ENCODE measurements around the gene NUPR1. TPM values are rescaled to one million over a fixed set of nuclear protein-coding genes. Genes with fewer than 3 reads are reported as not detected.
"Not testable (repeated sequence)": the region's sequence is repeated elsewhere in the genome, so short reads cannot be mapped to it uniquely, and the experiment has no call there.

NUPR1 gene
- polyA plus RNA-seq, 1 donor from 2014 or later, result not detected

DNA sequence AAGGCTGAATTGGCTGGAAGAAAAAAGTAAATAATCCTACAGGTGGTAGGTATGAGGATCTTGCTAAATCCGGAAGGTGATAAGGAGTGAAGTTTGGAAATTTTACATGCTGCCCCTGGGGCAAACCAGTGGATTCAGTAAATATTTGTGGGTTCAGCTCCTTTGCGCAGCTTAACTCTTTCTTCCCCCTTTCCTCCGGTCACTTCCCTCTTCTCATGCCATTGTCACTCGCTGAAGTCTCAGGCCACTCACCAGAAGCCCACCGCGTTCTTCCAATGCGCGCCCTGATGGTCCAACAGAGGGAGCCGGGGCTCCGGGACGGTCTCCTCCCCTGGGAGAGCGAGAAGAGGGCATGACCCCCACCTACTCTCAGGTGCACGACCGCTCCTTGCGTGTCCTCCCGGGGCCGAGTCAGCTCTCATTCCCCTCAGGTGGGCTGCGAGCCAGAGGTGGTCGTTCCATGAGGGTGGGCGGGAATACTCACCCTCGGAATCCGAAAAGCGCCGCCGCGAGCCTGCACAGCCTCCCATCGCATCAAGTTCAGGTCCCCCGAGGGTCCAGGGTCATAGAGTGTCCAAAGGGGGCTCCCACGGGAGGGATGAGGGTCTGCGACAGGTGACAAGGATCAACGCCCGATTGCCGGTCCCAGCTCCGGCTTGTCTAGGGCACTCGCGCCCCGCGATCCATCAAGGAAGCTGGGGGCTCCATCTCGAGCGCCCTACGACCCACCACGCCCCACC, 47.4 kb downstream of the NUPR1 start:
- Mint-ChIP-seq H3K4me1 (peaks cover 15 to 29% (median 20%) of the 10 kb centered on the region in 3 donors), H3K27me3 (peaks cover 1% of the 10 kb centered on the region), H3K27ac (peak overlapping the region; percentile 99 to 100 (median 100)), H3K9me3 (no peaks in the 10 kb centered on the region), H3K4me3 (peak overlapping the region; percentile 97 to 99 (median 99)), H3K36me3 (no peaks in the 10 kb centered on the region)

DNA sequence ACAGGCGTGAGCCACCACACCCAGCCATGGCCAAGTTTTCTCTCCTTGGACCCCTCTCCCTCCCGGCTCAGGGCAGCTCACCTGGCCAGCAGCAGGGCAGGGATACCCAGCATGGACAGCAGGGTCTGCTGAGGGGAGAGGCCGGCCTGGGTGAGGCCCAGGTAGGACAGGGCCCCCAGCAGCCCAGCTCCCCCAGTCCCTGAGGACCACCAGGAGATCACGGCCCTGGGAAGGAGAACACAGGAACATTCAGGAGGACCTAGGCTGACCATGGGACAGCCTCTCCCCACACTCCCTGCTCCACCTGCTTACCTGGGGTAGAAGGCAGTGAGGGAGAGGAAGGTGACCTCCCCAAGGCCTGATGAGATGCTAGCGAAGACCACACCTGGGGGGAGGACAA, 52.5 kb downstream of the NUPR1 start:
- peaks cover 1% of the 10 kb centered on the region for H3K27me3 Mint-ChIP-seq
- peaks cover 0 to 11% (median 2%) of the 10 kb centered on the region in 3 donors for H3K4me1 Mint-ChIP-seq
- H3K9me3 Mint-ChIP-seq, result no peaks in the 10 kb centered on the region
- peaks cover 7% of the 10 kb centered on the region for H3K36me3 Mint-ChIP-seq
- H3K4me3 Mint-ChIP-seq, result no peak overlapping the region
- H3K27ac Mint-ChIP-seq, result peak overlapping the region in 1 of 3 donors; percentile 47

GRCh38 chr16:28483361-28483760, 55.4 kb downstream of the NUPR1 start:
- H3K9me3 Mint-ChIP-seq, H3K27ac Mint-ChIP-seq, H3K4me1 Mint-ChIP-seq, H3K36me3 Mint-ChIP-seq, H3K4me3 Mint-ChIP-seq, H3K27me3 Mint-ChIP-seq: not testable (repeated sequence)

Other genes with a start within 250 kb of the NUPR1 start
- gene SBK1, start 246.4 kb downstream of the NUPR1 start, polyA plus RNA-seq, result 0.68 TPM
- 0.29 TPM for gene NPIPB6, start 175.5 kb downstream of the NUPR1 start, polyA plus RNA-seq
- 22.3 TPM for gene EIF3CL, start 135.1 kb downstream of the NUPR1 start, polyA plus RNA-seq
- gene NPIPB7, start 66.6 kb downstream of the NUPR1 start, polyA plus RNA-seq, result 0.59 TPM
- 14.4 TPM for gene CLN3, start 46.9 kb downstream of the NUPR1 start, polyA plus RNA-seq
- gene APOBR, start 44.3 kb downstream of the NUPR1 start, polyA plus RNA-seq, result 0.14 TPM
- gene IL27, start 32.1 kb downstream of the NUPR1 start, polyA plus RNA-seq, result not detected
- 49.2 TPM for gene SGF29, start 14.9 kb upstream of the NUPR1 start, polyA plus RNA-seq
- gene SULT1A2, start 58.1 kb upstream of the NUPR1 start, polyA plus RNA-seq, result not detected
- gene SULT1A1, start 71.1 kb upstream of the NUPR1 start, polyA plus RNA-seq, result 8.2 TPM
- not detected for gene NPIPB8, start 99.1 kb upstream of the NUPR1 start, polyA plus RNA-seq
- gene EIF3C, start 172.5 kb upstream of the NUPR1 start, polyA plus RNA-seq, result 255 TPM
- 0.31 TPM for gene NPIPB9, start 212.8 kb upstream of the NUPR1 start, polyA plus RNA-seq

Data from IgD-negative memory B cell (primary cell).